Measurements from ENCODE around the gene GHSR. TPM values are rescaled to one million over a fixed set of nuclear protein-coding genes. Genes with fewer than 3 reads are reported as not detected.

The GHSR gene
- total and polyA plus RNA-seq, 2 of the 4 experiments (the other 2 are of a cell fraction) = not detected

DNA sequence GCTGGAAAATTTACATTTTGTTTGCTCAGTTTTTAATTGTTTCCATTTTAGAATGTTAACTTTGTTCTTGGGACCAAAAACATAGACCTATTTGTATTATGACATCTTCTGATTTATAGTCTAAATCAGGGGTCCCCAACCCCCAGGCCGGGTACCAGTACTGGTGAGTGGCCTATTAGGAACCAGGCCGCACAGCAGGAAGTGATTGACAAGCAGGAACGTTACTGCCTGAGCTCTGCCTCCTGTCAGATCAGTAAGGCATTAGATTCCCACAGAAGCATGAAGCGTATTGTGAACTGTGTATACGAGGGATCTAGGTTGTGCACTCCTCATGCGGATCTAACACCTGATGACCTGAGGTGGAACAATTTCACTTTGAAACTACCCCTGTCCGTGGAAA, 51.9 kb downstream of the GHSR start:
- CTCF ChIA-PET = no interaction called here
- in situ Hi-C loops (cut with MboI; ENCODE audit: low sequenced_read_pairs) = no loop called here
- no peak overlapping the region for H3K4me2 ChIP-seq (ENCODE audit: low read depth, low read length)

More for the DNA sequence above, 51.9 kb downstream of the GHSR start:
- Histone ChIP-seq H4K20me1 (ENCODE audit: insufficient read depth, low read length) (peaks cover 17% of the 10 kb centered on the region; the same call in 1 of the 2 replicates), H3K27ac (ENCODE audit: insufficient read depth, low read length) (no peak overlapping the region), H4K8ac (ENCODE audit: low read depth in 2 of 2, low read length in 2 of 2) (no peak overlapping the region), H3K27me3 (ENCODE audit: control insufficient read depth, insufficient read depth, low read length) (no peaks in the 10 kb centered on the region), H3K18ac (ENCODE audit: low read depth, low read length) (no peak overlapping the region), H3K14ac (replicated peaks; ENCODE audit: low read depth, low read length) (no peak overlapping the region), H3K4ac (ENCODE audit: low read depth, low read length) (no peak overlapping the region), H2AK5ac (ENCODE audit: low read depth, low read length) (no peak overlapping the region), H2AFZ (replicated peaks; ENCODE audit: low read length, poor library complexity) (no peak overlapping the region), H2AK9ac (replicated peaks; ENCODE audit: low read depth, low read length, poor library complexity) (no peak overlapping the region), H2BK5ac (ENCODE audit: low read depth, low read length, poor library complexity, severe bottlenecking) (no peak overlapping the region), H3K4me1 (ENCODE audit: control insufficient read depth, insufficient read depth, low read length) (peaks cover 4% of the 10 kb centered on the region; the same call in 1 of the 2 replicates), H3K79me1 (ENCODE audit: low read depth in 1 of 2, low read length in 2 of 2) (peaks cover 13 to 20% of the 10 kb centered on the region in 2 experiments), H4K91ac (ENCODE audit: insufficient read depth, low read depth, low read length) (no peak overlapping the region), H3K9ac (ENCODE audit: low read depth, low read length) (no peak overlapping the region), H3K9me1 (ENCODE audit: insufficient read depth, low read length) (peaks cover 8% of the 10 kb centered on the region), H2BK15ac (ENCODE audit: low read depth, low read length) (no peak overlapping the region), H3K36me3 (ENCODE audit: control insufficient read depth, insufficient read depth, low read length) (peaks cover 10% of the 10 kb centered on the region), H2BK120ac (ENCODE audit: low read depth, low read length) (no peak overlapping the region), H3K56ac (ENCODE audit: extremely low read depth, insufficient read depth, low read length) (no peak overlapping the region), H3K4me3 (ENCODE audit: insufficient read depth, low read depth, low read length) (no peak overlapping the region), H4K5ac (ENCODE audit: low read depth, low read length) (no peak overlapping the region), H3K23ac (ENCODE audit: low read depth, low read length) (no peak overlapping the region), H2BK20ac (ENCODE audit: low read depth, low read length) (no peak overlapping the region), H3K9me3 (ENCODE audit: control insufficient read depth, insufficient read depth, low read length) (no peaks in the 10 kb centered on the region)
- dilution Hi-C loops (cut with HindIII; ENCODE audit: low sequenced_read_pairs, unreplicated experiment) (no loop called here), intact Hi-C loops (cut with micrococcal nuclease) (no loop called here)
- WGBS, 2 experiments (ENCODE audit: extremely low coverage in 2 of 2, insufficient read length in 1 of 2) = 82% methylated on average over 3 of the region's 7 CpGs; no CpG with 5 or more reads in 1 of the 2 experiments
- no peak for ATAC-seq (ENCODE audit: low read depth)
- no peak for DNase-seq
- POLR2A ChIA-PET (ENCODE audit: unreplicated experiment) = interaction anchor here (0.6 kb wide), 1 partner anchor 16 kb away, joined by 12 read pairs; no protein-coding TSS in a partner anchor
- TF ChIP-seq FOS (IDR thresholded peaks at IDR 0.05; ENCODE audit: low read depth, low read length) = no peak
- no peak for TF ChIP-seq USF2 (IDR thresholded peaks at IDR 0.05; ENCODE audit: low read depth, low read length)
- TF ChIP-seq NFE2L2 (IDR thresholded peaks at IDR 0.05; ENCODE audit: low read depth, low read length) = no peak
- no peak for TF ChIP-seq MAZ (IDR thresholded peaks at IDR 0.05; ENCODE audit: borderline replicate concordance, low read depth, low read length)
- no peak for TF ChIP-seq CEBPB (IDR thresholded peaks at IDR 0.05; ENCODE audit: low read depth, low read length)
- no peak for TF ChIP-seq BHLHE40 (IDR thresholded peaks at IDR 0.05; ENCODE audit: low read depth, low read length)
- no peak for TF ChIP-seq CHD1 (IDR thresholded peaks at IDR 0.05; ENCODE audit: low read depth, low read length)
- no peak for TF ChIP-seq MAFK (IDR thresholded peaks at IDR 0.05; ENCODE audit: low read depth, low read length)
- TF ChIP-seq SMC3 (IDR thresholded peaks at IDR 0.05; ENCODE audit: low read depth, low read length) = no peak
- TF ChIP-seq RAD21 (IDR thresholded peaks at IDR 0.05; ENCODE audit: low read length) = no peak
- no peak for TF ChIP-seq POLR2A (IDR thresholded peaks at IDR 0.05; ENCODE audit: low read depth, low read length)
- no TSS peak for BruUV-seq (replicated peaks)
